HepG2 (cell line): ENCODE data around the gene FHIT. TPM values are rescaled to one million over a fixed set of nuclear protein-coding genes. Genes with fewer than 3 reads are reported as not detected.

ENCODE experiments used
- ATAC-seq: fragments of 200-7000 bp; cut with Tn5 transposase; 3 replicates; pipeline ENCODE4 v1.9.1; 2020; ENCODE audit warnings: mild to moderate bottlenecking, moderate library complexity
- BruUV-seq: library from RNA; stranded (reverse); fragments of 400-500 nt; replicated peaks from 2 replicates; lab custom pipeline; 2021; lab: Mats Ljungman, UMichigan
- CTCF ChIA-PET: fragments of 300-600 bp; formaldehyde crosslinking; extraction: SDS; loops from one replicate; lab custom pipeline; 2021; ENCODE audit warnings: low total read pairs, inconsistent platforms, low intra/inter-chr PET ratio; lab: Yijun Ruan, JAX
- POLR2A ChIA-PET: fragments of 350-600 bp; sonication (Branson Sonifier 250); formaldehyde crosslinking; loops from one replicate; lab custom pipeline; 2020; ENCODE audit warnings: antibody characterized with exemption, inconsistent platforms; lab: Yijun Ruan, JAX
- DNase-seq: peaks from one replicate; pipeline ENCODE4 v3.0.0-alpha.2; 2015; ENCODE audit warnings: low spot score
- FAIRE-seq: peaks from 3 replicates; lab custom pipeline; 2011; peaks lifted over from hg19 to GRCh38; lab: Jason Lieb, UNC
- H2AFZ ChIP-seq: one replicate; pipeline ENCODE4 v1.6.1; 2011; ENCODE audit warnings: low read length, inconsistent platforms
- H3K27ac ChIP-seq: fragments of 300-600 bp; 3 replicates; pipeline ENCODE4 v1.8.0; 2011; ENCODE audit warnings: mixed run types, mild to moderate bottlenecking, mixed read lengths, low read length, inconsistent platforms; ENCODE audit not compliant: insufficient read depth; ENCODE audit errors: extremely low read length
- H3K27me3 ChIP-seq, 2 experiments: fragments of 200-600 bp in 1 of 2; 2 replicates in 1 of 2; 3 replicates in 1 of 2; pipeline versions ENCODE4 v1.6.0 to v1.8.0; 2011; ENCODE audit warnings: low read length in 2 of 2, mild to moderate bottlenecking in 2 of 2, moderate library complexity in 2 of 2, inconsistent platforms in 1 of 2; ENCODE audit not compliant: insufficient read depth in 2 of 2, control insufficient read depth in 1 of 2
- H3K36me3 ChIP-seq, 2 experiments: fragments of 200-600 bp in 1 of 2; replicated peaks in 1 of 2; 2 replicates in 1 of 2; 3 replicates in 1 of 2; pipeline versions ENCODE4 v1.5.1 to v1.8.0; 2011; ENCODE audit warnings: low read length in 2 of 2, inconsistent platforms in 1 of 2; ENCODE audit not compliant: insufficient read depth in 2 of 2, control insufficient read depth in 1 of 2
- H3K4me1 ChIP-seq: 2 replicates; pipeline ENCODE4 v1.5.1; 2012; ENCODE audit warnings: low read length, inconsistent platforms; ENCODE audit not compliant: insufficient read depth
- H3K4me2 ChIP-seq: 2 replicates; pipeline ENCODE4 v1.6.0; 2011; ENCODE audit warnings: low read depth, low read length, inconsistent platforms
- H3K4me3 ChIP-seq, 3 experiments: fragments of 200-600 bp in 1 of 3; sonication (generic), shearing (Covaris generic) in 1 of 3; replicated peaks in 1 of 3; 2 replicates each; pipeline ENCODE4 v1.5.1; 2011 to 2016; ENCODE audit warnings: low read length in 3 of 3, inconsistent platforms in 2 of 3, low read depth in 2 of 3, mild to moderate bottlenecking in 2 of 3, control low read depth in 1 of 3, mixed read lengths in 1 of 3; ENCODE audit not compliant: insufficient read depth in 1 of 3
- H3K79me2 ChIP-seq: one replicate; pipeline ENCODE4 v1.6.1; 2011; ENCODE audit warnings: low read length, inconsistent platforms; ENCODE audit not compliant: insufficient read depth
- H3K9ac ChIP-seq: 2 replicates; pipeline ENCODE4 v1.6.0; 2011; ENCODE audit warnings: mild to moderate bottlenecking, low read depth, low read length, inconsistent platforms; ENCODE audit not compliant: insufficient read depth
- H3K9me3 ChIP-seq: 2 replicates; pipeline ENCODE4 v1.5.1; 2012; ENCODE audit warnings: mild to moderate bottlenecking, low read length
- H4K20me1 ChIP-seq: 2 replicates; pipeline ENCODE4 v1.6.0; 2011; ENCODE audit warnings: inconsistent platforms, mild to moderate bottlenecking, low read length, moderate library complexity; ENCODE audit not compliant: insufficient read depth
- ATF7 ChIP-seq, 2 experiments: fragments of 450-650 bp in 1 of 2; sonication (generic) in 1 of 2; formaldehyde crosslinking in 1 of 2; IDR thresholded peaks; 2 replicates each; pipeline versions ENCODE4 v1.4.0 to v1.6.1; 2016 to 2020; ENCODE audit warnings: antibody characterized with exemption in 1 of 2, mild to moderate bottlenecking in 1 of 2, missing genetic modification reagents in 1 of 2
- CEBPB ChIP-seq: IDR thresholded peaks from 2 replicates; pipeline ENCODE4 v1.6.1; 2011; ENCODE audit warnings: low read depth, low read length, improper control_type of control experiment, borderline replicate concordance
- CEBPG ChIP-seq: IDR thresholded peaks from 2 replicates; pipeline ENCODE4 v1.6.1; 2016
- KDM5B ChIP-seq: sonication (generic); formaldehyde crosslinking; IDR thresholded peaks from 2 replicates; pipeline ENCODE4 v1.4.0; 2020; ENCODE audit warnings: missing genetic modification reagents, mild to moderate bottlenecking, borderline replicate concordance
- SUZ12 ChIP-seq: fragments of 150-350 bp; IDR thresholded peaks from 2 replicates; pipeline ENCODE4 v1.6.1; 2014; ENCODE audit warnings: low read depth, low read length
- TCF7L2 ChIP-seq: IDR thresholded peaks from 2 replicates; pipeline ENCODE4 v1.6.1; 2011; ENCODE audit warnings: mild to moderate bottlenecking, low read depth, low read length, moderate library complexity
- ZFP1 ChIP-seq: IDR thresholded peaks from 2 replicates; pipeline ENCODE4 v1.6.1; 2016
- ZNF296 ChIP-seq: sonication (generic); formaldehyde crosslinking; conservative IDR thresholded peaks from 2 replicates; pipeline ENCODE4 v1.5.0; 2020; ENCODE audit warnings: mild to moderate bottlenecking, missing genetic modification reagents
- ZNF672 ChIP-seq: sonication (generic); formaldehyde crosslinking; IDR thresholded peaks from 2 replicates; pipeline ENCODE4 v1.8.1; 2022; ENCODE audit warnings: missing genetic modification reagents
- ZSCAN31 ChIP-seq: sonication (generic); formaldehyde crosslinking; IDR thresholded peaks from 2 replicates; pipeline ENCODE4 v1.5.0; 2020; ENCODE audit warnings: low read depth, mild to moderate bottlenecking, missing genetic modification reagents
- WGBS: methylation state at CpG from one replicate; pipeline ENCODE4 v1.1.6; 2017; ENCODE audit warnings: low lambda C conversion rate; 5-methylcytosine and 5-hydroxymethylcytosine counted together
- in situ Hi-C: cut with HindIII; loops from 2 replicates; pipeline ENCODE4 v1.10.0; 2017; ENCODE audit warnings: low pct_unique_long_range_greater_than_20kb; ENCODE audit not compliant: extremely low pct_ligation_motif_present
- intact Hi-C: fragments of 100-400 bp; cut with micrococcal nuclease; formaldehyde crosslinking; loops from one replicate; pipeline ENCODE4 v1.10.0; 2022; ENCODE audit not compliant: unreplicated experiment
- polyA plus RNA-seq, 8 experiments: library from polyadenylated mRNA; depleted of rRNA in 3 of 8; stranded (reverse) in 7 of 8; unstranded in 1 of 8; fragments of >200 nt; fragmentation: Illumina TruSeq in 4 of 8; extraction: Trizol in 4 of 8; gene quantifications; 2 replicates each; pipeline versions ENCODE4 v1.2.1 to v1.2.3, GENCODE V29; 2011 to 2016; ENCODE audit warnings: low read depth in 4 of 8, missing spikeins in 1 of 8, mixed read lengths in 1 of 8; ENCODE audit not compliant: insufficient read depth in 1 of 8
- total RNA-seq, 5 experiments: library from RNA; depleted of rRNA; stranded (reverse); fragments of >200 nt; fragmentation: Illumina TruSeq; extraction: Trizol; gene quantifications; 2 replicates each; pipeline ENCODE4 v1.2.3, GENCODE V29; 2016; ENCODE audit warnings: low read depth in 1 of 5
- TF ChIP-seq, protein P1 (sequence below): sonication (generic); formaldehyde crosslinking; IDR thresholded peaks from 2 replicates; pipeline ENCODE4 v1.5.0; 2020; ENCODE audit warnings: missing genetic modification reagents
- TF ChIP-seq, protein P2 (sequence below): sonication (generic); formaldehyde crosslinking; IDR thresholded peaks from 2 replicates; pipeline ENCODE4 v1.8.1; 2023; ENCODE audit warnings: mild to moderate bottlenecking, missing genetic modification reagents
- TF ChIP-seq, protein P3 (sequence below): sonication (generic); formaldehyde crosslinking; IDR thresholded peaks from 2 replicates; pipeline ENCODE4 v1.8.0; 2022; ENCODE audit warnings: missing genetic modification reagents, mild to moderate bottlenecking, borderline replicate concordance
- TF ChIP-seq, protein P4 (sequence below): sonication (generic); formaldehyde crosslinking; IDR thresholded peaks from 2 replicates; pipeline ENCODE4 v1.4.0; 2020; ENCODE audit warnings: missing genetic modification reagents
- TF ChIP-seq, protein P5 (sequence below): sonication (generic); formaldehyde crosslinking; IDR thresholded peaks from 2 replicates; pipeline ENCODE4 v1.8.1; 2023; ENCODE audit warnings: missing genetic modification reagents, inconsistent platforms, borderline replicate concordance
- TF ChIP-seq, protein P6 (sequence below): sonication (generic); formaldehyde crosslinking; IDR thresholded peaks from 2 replicates; pipeline ENCODE4 v1.4.0; 2020; ENCODE audit warnings: missing genetic modification reagents, mild to moderate bottlenecking, borderline replicate concordance

FHIT gene
- total and polyA plus RNA-seq, 2 of the 13 experiments (the other 11 are each of a cell fraction or from before 2014, with no cell fraction given), result 4.0 to 4.6 TPM

DNA sequence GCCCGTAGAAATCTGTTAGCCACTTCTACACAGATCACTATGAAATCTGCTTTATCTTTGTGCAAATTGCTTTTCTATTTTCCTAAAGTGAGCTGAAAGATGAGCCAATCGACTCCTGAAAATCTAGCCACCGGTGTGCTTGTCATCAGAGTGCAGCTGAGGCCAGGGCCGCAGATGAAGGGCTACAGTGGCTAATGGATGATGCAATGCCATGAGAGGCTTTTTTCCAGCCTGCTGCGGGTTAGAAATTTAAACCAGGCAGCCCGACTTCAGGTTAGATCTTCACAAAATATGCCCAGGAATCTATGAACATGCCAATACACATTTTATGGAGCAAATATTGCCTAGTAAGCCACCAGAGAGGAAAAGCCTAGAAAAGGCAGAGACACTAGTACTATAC is 1253.2 kb downstream of the FHIT start:
- H3K36me3 ChIP-seq, result no peaks in the 10 kb centered on the region
- H4K20me1 ChIP-seq, result no peaks in the 10 kb centered on the region
- H3K79me2 ChIP-seq, result no peaks in the 10 kb centered on the region
- no peaks in the 10 kb centered on the region for H3K9me3 ChIP-seq
- intact Hi-C loops (no loop called here), in situ Hi-C loops (no loop called here)
- H3K4me2 ChIP-seq, result no peak overlapping the region
- no peak overlapping the region for H3K4me3 ChIP-seq
- H3K27ac ChIP-seq, result no peak overlapping the region
- peak; percentile 56; the same call in 1 of the 3 replicates for ATAC-seq
- DNase-seq, result no peak
- CTCF ChIA-PET, result no interaction called here
- no peak overlapping the region for H2AFZ ChIP-seq
- FAIRE-seq, result no peak
- POLR2A ChIA-PET, result no interaction called here
- no peaks in the 10 kb centered on the region for H3K4me1 ChIP-seq
- no peaks in the 10 kb centered on the region for H3K27me3 ChIP-seq
- WGBS, result 12% methylated on average over 6 of the region's 6 CpGs
- H3K9ac ChIP-seq, result no peak overlapping the region
- no TSS peak for BruUV-seq
- TF ChIP-seq, protein P1, sequence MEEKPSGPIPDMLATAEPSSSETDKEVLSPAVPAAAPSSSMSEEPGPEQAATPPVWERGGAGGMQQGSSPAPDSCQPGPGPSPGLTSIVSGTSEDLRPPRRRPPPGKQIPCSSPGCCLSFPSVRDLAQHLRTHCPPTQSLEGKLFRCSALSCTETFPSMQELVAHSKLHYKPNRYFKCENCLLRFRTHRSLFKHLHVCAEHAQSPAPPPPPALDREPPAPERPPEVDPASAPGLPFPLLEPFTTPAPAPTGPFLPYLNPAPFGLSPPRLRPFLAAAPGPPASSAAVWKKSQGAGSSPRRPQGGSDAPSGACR (CRISPR knock-in tag), result no peak
- TF ChIP-seq ZSCAN31 (CRISPR knock-in tag), result no peak
- peak; percentile 80 for TF ChIP-seq CEBPB
- TF ChIP-seq SUZ12, result no peak
- TF ChIP-seq, protein P2, sequence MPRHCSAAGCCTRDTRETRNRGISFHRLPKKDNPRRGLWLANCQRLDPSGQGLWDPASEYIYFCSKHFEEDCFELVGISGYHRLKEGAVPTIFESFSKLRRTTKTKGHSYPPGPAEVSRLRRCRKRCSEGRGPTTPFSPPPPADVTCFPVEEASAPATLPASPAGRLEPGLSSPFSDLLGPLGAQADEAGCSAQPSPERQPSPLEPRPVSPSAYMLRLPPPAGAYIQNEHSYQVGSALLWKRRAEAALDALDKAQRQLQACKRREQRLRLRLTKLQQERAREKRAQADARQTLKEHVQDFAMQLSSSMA, result no peak
- no peak for TF ChIP-seq KDM5B
- TF ChIP-seq ZFP1 (CRISPR knock-in tag), result no peak
- no peak for TF ChIP-seq TCF7L2
- TF ChIP-seq ZNF672 (CRISPR knock-in tag), result no peak
- peak; percentile 24; the same call in 1 of the 2 replicates for TF ChIP-seq CEBPG (CRISPR knock-in tag)
- TF ChIP-seq, protein P3, sequence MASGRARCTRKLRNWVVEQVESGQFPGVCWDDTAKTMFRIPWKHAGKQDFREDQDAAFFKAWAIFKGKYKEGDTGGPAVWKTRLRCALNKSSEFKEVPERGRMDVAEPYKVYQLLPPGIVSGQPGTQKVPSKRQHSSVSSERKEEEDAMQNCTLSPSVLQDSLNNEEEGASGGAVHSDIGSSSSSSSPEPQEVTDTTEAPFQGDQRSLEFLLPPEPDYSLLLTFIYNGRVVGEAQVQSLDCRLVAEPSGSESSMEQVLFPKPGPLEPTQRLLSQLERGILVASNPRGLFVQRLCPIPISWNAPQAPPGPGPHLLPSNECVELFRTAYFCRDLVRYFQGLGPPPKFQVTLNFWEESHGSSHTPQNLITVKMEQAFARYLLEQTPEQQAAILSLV (CRISPR knock-in tag), result no peak
- peak; percentile 27; the same call in 1 of the 2 replicates for TF ChIP-seq ATF7 (IDR thresholded peaks at IDR 0.05)
- no peak for TF ChIP-seq ATF7 (CRISPR knock-in tag; IDR thresholded peaks at IDR 0.05)
- TF ChIP-seq, protein P4, sequence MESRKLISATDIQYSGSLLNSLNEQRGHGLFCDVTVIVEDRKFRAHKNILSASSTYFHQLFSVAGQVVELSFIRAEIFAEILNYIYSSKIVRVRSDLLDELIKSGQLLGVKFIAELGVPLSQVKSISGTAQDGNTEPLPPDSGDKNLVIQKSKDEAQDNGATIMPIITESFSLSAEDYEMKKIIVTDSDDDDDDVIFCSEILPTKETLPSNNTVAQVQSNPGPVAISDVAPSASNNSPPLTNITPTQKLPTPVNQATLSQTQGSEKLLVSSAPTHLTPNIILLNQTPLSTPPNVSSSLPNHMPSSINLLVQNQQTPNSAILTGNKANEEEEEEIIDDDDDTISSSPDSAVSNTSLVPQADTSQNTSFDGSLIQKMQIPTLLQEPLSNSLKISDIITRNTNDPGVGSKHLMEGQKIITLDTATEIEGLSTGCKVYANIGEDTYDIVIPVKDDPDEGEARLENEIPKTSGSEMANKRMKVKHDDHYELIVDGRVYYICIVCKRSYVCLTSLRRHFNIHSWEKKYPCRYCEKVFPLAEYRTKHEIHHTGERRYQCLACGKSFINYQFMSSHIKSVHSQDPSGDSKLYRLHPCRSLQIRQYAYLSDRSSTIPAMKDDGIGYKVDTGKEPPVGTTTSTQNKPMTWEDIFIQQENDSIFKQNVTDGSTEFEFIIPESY, result no peak
- TF ChIP-seq, protein P5, sequence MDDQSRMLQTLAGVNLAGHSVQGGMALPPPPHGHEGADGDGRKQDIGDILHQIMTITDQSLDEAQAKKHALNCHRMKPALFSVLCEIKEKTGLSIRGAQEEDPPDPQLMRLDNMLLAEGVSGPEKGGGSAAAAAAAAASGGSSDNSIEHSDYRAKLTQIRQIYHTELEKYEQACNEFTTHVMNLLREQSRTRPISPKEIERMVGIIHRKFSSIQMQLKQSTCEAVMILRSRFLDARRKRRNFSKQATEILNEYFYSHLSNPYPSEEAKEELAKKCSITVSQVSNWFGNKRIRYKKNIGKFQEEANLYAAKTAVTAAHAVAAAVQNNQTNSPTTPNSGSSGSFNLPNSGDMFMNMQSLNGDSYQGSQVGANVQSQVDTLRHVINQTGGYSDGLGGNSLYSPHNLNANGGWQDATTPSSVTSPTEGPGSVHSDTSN (CRISPR knock-in tag), result no peak
- TF ChIP-seq, protein P6, sequence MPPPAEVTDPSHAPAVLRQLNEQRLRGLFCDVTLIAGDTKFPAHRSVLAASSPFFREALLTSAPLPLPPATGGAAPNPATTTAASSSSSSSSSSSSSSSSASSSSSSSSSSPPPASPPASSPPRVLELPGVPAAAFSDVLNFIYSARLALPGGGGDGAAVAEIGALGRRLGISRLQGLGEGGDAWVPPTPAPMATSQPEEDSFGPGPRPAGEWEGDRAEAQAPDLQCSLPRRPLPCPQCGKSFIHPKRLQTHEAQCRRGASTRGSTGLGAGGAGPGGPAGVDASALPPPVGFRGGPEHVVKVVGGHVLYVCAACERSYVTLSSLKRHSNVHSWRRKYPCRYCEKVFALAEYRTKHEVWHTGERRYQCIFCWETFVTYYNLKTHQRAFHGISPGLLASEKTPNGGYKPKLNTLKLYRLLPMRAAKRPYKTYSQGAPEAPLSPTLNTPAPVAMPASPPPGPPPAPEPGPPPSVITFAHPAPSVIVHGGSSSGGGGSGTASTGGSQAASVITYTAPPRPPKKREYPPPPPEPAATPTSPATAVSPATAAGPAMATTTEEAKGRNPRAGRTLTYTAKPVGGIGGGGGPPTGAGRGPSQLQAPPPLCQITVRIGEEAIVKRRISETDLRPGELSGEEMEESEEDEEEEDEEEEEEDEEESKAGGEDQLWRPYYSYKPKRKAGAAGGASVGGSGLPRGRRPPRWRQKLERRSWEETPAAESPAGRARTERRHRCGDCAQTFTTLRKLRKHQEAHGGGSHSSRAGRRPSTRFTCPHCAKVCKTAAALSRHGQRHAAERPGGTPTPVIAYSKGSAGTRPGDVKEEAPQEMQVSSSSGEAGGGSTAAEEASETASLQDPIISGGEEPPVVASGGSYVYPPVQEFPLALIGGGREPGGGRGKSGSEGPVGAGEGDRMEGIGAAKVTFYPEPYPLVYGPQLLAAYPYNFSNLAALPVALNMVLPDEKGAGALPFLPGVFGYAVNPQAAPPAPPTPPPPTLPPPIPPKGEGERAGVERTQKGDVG, result no peak
- no peak for TF ChIP-seq ZNF296
